Measurements from ENCODE around the gene DPAGT1. TPM values are rescaled to one million over a fixed set of nuclear protein-coding genes. Genes with fewer than 3 reads are reported as not detected.

Gene DPAGT1
- total RNA-seq, 1 experiment from 2014 or later: 41.1 TPM

GRCh38 chr11:119078675-119079420 is 22.8 kb downstream of the DPAGT1 start:
- peaks cover 35% of the 10 kb centered on the region for H3K36me3 ChIP-seq (ENCODE audit: low read depth)
- POLR2A ChIA-PET (ENCODE audit: unreplicated experiment): no interaction called here
- no peaks in the 10 kb centered on the region for H3K9me2 ChIP-seq (ENCODE audit: insufficient read depth)
- intact Hi-C loops (cut with micrococcal nuclease; ENCODE audit: unreplicated experiment): no loop called here
- no peaks in the 10 kb centered on the region for H3K9me3 ChIP-seq (ENCODE audit: insufficient read depth, low read depth)
- no peaks in the 10 kb centered on the region for H3K4me1 ChIP-seq (replicated peaks; ENCODE audit: insufficient read depth)
- H3F3A ChIP-seq (ENCODE audit: insufficient read depth, low read depth): peaks cover 38% of the 10 kb centered on the region
- no peaks in the 10 kb centered on the region for H3K79me2 ChIP-seq (ENCODE audit: low read depth)
- no peak overlapping the region for H3K4me2 ChIP-seq
- no peaks in the 10 kb centered on the region for H3K27me3 ChIP-seq (ENCODE audit: insufficient read depth, low read depth)
- peak in 1 of 2 experiments; percentile 33 for DNase-seq
- TF ChIP-seq EZH2 (IDR thresholded peaks at IDR 0.05; ENCODE audit: low read depth) (no peak), CTCF (conservative IDR thresholded peaks at IDR 0.05) (no peak)
- CTCF ChIA-PET: no interaction called here
- no peak overlapping the region for H2AFZ ChIP-seq
- H3K4me3 ChIP-seq: no peak overlapping the region
- H3K27ac ChIP-seq: no peak overlapping the region
- BruUV-seq (replicated peaks): no TSS peak
- H4K20me1 ChIP-seq (ENCODE audit: insufficient read depth): no peaks in the 10 kb centered on the region

GRCh38 chr11:119077839-119078238 is 23.8 kb downstream of the DPAGT1 start:
- Histone ChIP-seq H3K36me3 (ENCODE audit: low read depth) (peaks cover 35% of the 10 kb centered on the region), H3K9me3 (ENCODE audit: insufficient read depth, low read depth) (no peaks in the 10 kb centered on the region), H3K27me3 (ENCODE audit: insufficient read depth, low read depth) (no peaks in the 10 kb centered on the region), H3K9me2 (ENCODE audit: insufficient read depth) (no peaks in the 10 kb centered on the region), H3F3A (ENCODE audit: insufficient read depth, low read depth) (peaks cover 35% of the 10 kb centered on the region), H4K20me1 (ENCODE audit: insufficient read depth) (no peaks in the 10 kb centered on the region), H3K4me1 (replicated peaks; ENCODE audit: insufficient read depth) (no peaks in the 10 kb centered on the region), H3K27ac (no peak overlapping the region), H3K79me2 (ENCODE audit: low read depth) (no peaks in the 10 kb centered on the region), H3K4me2 (no peak overlapping the region), H3K4me3 (no peak overlapping the region), H2AFZ (no peak overlapping the region)
- DNase-seq: peak in 1 of 2 experiments; percentile 28
- POLR2A ChIA-PET (ENCODE audit: unreplicated experiment): no interaction called here
- CTCF ChIA-PET: no interaction called here
- intact Hi-C loops (cut with micrococcal nuclease; ENCODE audit: unreplicated experiment): no loop called here
- BruUV-seq (replicated peaks): no TSS peak
- TF ChIP-seq EZH2 (IDR thresholded peaks at IDR 0.05; ENCODE audit: low read depth) (no peak), CTCF (conservative IDR thresholded peaks at IDR 0.05) (no peak)

- POLR2A ChIA-PET (ENCODE audit: unreplicated experiment): interaction anchor here (0.5 to 1.1 kb wide), 9 partner anchors 10 to 1249 kb away, joined by 3 to 29 read pairs (median 5); partner anchors contain the start of genes C2CD2L and HMBS
- H3K27me3 ChIP-seq (ENCODE audit: insufficient read depth, low read depth): no peaks in the 10 kb centered on the region
- H3K4me1 ChIP-seq (replicated peaks; ENCODE audit: insufficient read depth): peaks cover 8% of the 10 kb centered on the region
- TF ChIP-seq EZH2 (IDR thresholded peaks at IDR 0.05; ENCODE audit: low read depth) (no peak), CTCF (conservative IDR thresholded peaks at IDR 0.05) (0 out of 2 replicates have a peak, but pooled peaks have one; percentile 14)
- BruUV-seq (replicated peaks): TSS peak; percentile 56
- no peaks in the 10 kb centered on the region for H3K9me2 ChIP-seq (ENCODE audit: insufficient read depth)
- H2AFZ ChIP-seq: peak within 1 kb of the TSS; percentile 99
- H3F3A ChIP-seq (ENCODE audit: insufficient read depth, low read depth): peaks cover 24% of the 10 kb centered on the region
- H3K9me3 ChIP-seq (ENCODE audit: insufficient read depth, low read depth): no peaks in the 10 kb centered on the region
- H4K20me1 ChIP-seq (ENCODE audit: insufficient read depth): no peaks in the 10 kb centered on the region
- intact Hi-C loops (cut with micrococcal nuclease; ENCODE audit: unreplicated experiment): no loop called here
- peaks cover 4% of the 10 kb centered on the region for H3K36me3 ChIP-seq (ENCODE audit: low read depth)
- H3K4me3 ChIP-seq: peak within 1 kb of the TSS; percentile 89
- peak within 1 kb of the TSS; percentile 80 for H3K4me2 ChIP-seq
- peak; percentile 95 to 96 for DNase-seq
- peak within 1 kb of the TSS; percentile 55 for H3K27ac ChIP-seq
- peaks cover 24% of the 10 kb centered on the region for H3K79me2 ChIP-seq (ENCODE audit: low read depth)
- CTCF ChIA-PET: interaction anchor here (0.6 to 1.4 kb wide), 6 partner anchors 11 to 456 kb away, joined by 3 to 12 read pairs (median 6); partner anchors contain the start of genes DPAGT1, HMBS and SLC37A4
These were observed 34.1 kb downstream of the DPAGT1 start, which contains the start of gene VPS11 for GRCh38 chr11:119067371-119068222. Gene VPS11 (plus strand): TSS chr11:119067818. CDS start chr11:119067824, 6 bp downstream.

Data from PC-9 (cell line).